ENCODE measurements around the gene FAM171A2. TPM values are rescaled to one million over a fixed set of nuclear protein-coding genes. Genes with fewer than 3 reads are reported as not detected.
A peak's percentile ranks its signal among the peaks of the same experiment; 100 is the strongest.

The FAM171A2 gene
- total and polyA plus RNA-seq, 4 donors = 0.05 to 2.0 (median 0.45) TPM; not detected in 1

GRCh38 chr17:44359458-44360143 lies 4.1 kb downstream of the FAM171A2 start:
- Histone ChIP-seq H3K9me3 (ENCODE audit: control insufficient read depth, low read length) (no peaks in the 10 kb centered on the region), H3K4me3 (ENCODE audit: low read length in 2 of 2) (no peak overlapping the region), H3K36me3 (ENCODE audit: control insufficient read depth in 1 of 2, insufficient read depth in 2 of 2, low read length in 1 of 2) (no peaks in the 10 kb centered on the region), H3K27me3 (ENCODE audit: control insufficient read depth in 1 of 2, insufficient read depth in 2 of 2, low read length in 1 of 2) (no peaks in the 10 kb centered on the region), H3K4me1 (ENCODE audit: control insufficient read depth in 1 of 2, insufficient read depth in 2 of 2, low read length in 2 of 2) (no peaks in the 10 kb centered on the region), H3K27ac (ENCODE audit: low read depth in 1 of 2, low read length in 2 of 2) (no peak overlapping the region)
- ATAC-seq (ENCODE audit: low FRiP score) (no peak), DNase-seq (peak; percentile 44 to 64)
- intact Hi-C loops (cut with DNase I) = no loop called here
- WGBS, 2 donors = 80 to 84% methylated on average over 8 to 14 of the region's 14 CpGs

- no peaks in the 10 kb centered on the region for H3K36me3 ChIP-seq (ENCODE audit: control insufficient read depth in 1 of 2, insufficient read depth in 2 of 2, low read length in 1 of 2)
- DNase-seq = no peak
- intact Hi-C loops (cut with DNase I) = no loop called here
- no peaks in the 10 kb centered on the region for H3K27me3 ChIP-seq (ENCODE audit: control insufficient read depth in 1 of 2, insufficient read depth in 2 of 2, low read length in 1 of 2)
- 77 to 79% methylated on average over 6 of the region's 6 CpGs for WGBS, 2 donors
- ATAC-seq (ENCODE audit: low FRiP score) = no peak
- no peaks in the 10 kb centered on the region for H3K4me1 ChIP-seq (ENCODE audit: control insufficient read depth in 1 of 2, insufficient read depth in 2 of 2, low read length in 2 of 2)
- no peak overlapping the region for H3K4me3 ChIP-seq (ENCODE audit: low read length in 2 of 2)
- no peaks in the 10 kb centered on the region for H3K9me3 ChIP-seq (ENCODE audit: control insufficient read depth, low read length)
- H3K27ac ChIP-seq (ENCODE audit: low read depth in 1 of 2, low read length in 2 of 2) = no peak overlapping the region
Measured at GRCh38 chr17:44359006-44359405, 4.6 kb downstream of the FAM171A2 start.

- 91% methylated on average over 9 of the region's 9 CpGs for WGBS, 2 donors
Measured at GRCh38 chr17:44358066-44358465, 5.6 kb downstream of the FAM171A2 start.

GRCh38 chr17:44356241-44356640 lies 7.4 kb downstream of the FAM171A2 start:
- intact Hi-C loops (cut with DNase I) = no loop called here
- ATAC-seq (ENCODE audit: low FRiP score) (no peak), DNase-seq (peak in 1 of 2 donors; percentile 38)
- 88 to 92% methylated on average over 11 of the region's 11 CpGs for whole genome bisulfite sequencing, 2 donors
- Histone ChIP-seq H3K4me3 (ENCODE audit: low read length in 2 of 2) (no peak overlapping the region), H3K27ac (ENCODE audit: low read depth in 1 of 2, low read length in 2 of 2) (no peak overlapping the region), H3K36me3 (ENCODE audit: control insufficient read depth in 1 of 2, insufficient read depth in 2 of 2, low read length in 1 of 2) (no peaks in the 10 kb centered on the region), H3K4me1 (ENCODE audit: control insufficient read depth in 1 of 2, insufficient read depth in 2 of 2, low read length in 2 of 2) (no peaks in the 10 kb centered on the region), H3K9me3 (ENCODE audit: control insufficient read depth, low read length) (no peaks in the 10 kb centered on the region), H3K27me3 (ENCODE audit: control insufficient read depth in 1 of 2, insufficient read depth in 2 of 2, low read length in 1 of 2) (no peaks in the 10 kb centered on the region)

More at GRCh38 chr17:44358066-44358465, 5.6 kb downstream of the FAM171A2 start:
- Histone ChIP-seq H3K9me3 (ENCODE audit: control insufficient read depth, low read length) (no peaks in the 10 kb centered on the region), H3K4me1 (ENCODE audit: control insufficient read depth in 1 of 2, insufficient read depth in 2 of 2, low read length in 2 of 2) (no peaks in the 10 kb centered on the region), H3K4me3 (ENCODE audit: low read length in 2 of 2) (no peak overlapping the region), H3K27me3 (ENCODE audit: control insufficient read depth in 1 of 2, insufficient read depth in 2 of 2, low read length in 1 of 2) (no peaks in the 10 kb centered on the region), H3K36me3 (ENCODE audit: control insufficient read depth in 1 of 2, insufficient read depth in 2 of 2, low read length in 1 of 2) (no peaks in the 10 kb centered on the region), H3K27ac (ENCODE audit: low read depth in 1 of 2, low read length in 2 of 2) (no peak overlapping the region)
- intact Hi-C loops (cut with DNase I) = no loop called here
- DNase-seq = no peak
- ATAC-seq (ENCODE audit: low FRiP score) = no peak

- peak in 1 of 2 donors; percentile 72 for DNase-seq
- 89 to 90% methylated on average over 17 of the region's 17 CpGs for WGBS, 2 donors
- H3K4me1 ChIP-seq (ENCODE audit: control insufficient read depth in 1 of 2, insufficient read depth in 2 of 2, low read length in 2 of 2) = no peaks in the 10 kb centered on the region
- no peak overlapping the region for H3K4me3 ChIP-seq (ENCODE audit: low read length in 2 of 2)
- no peak overlapping the region for H3K27ac ChIP-seq (ENCODE audit: low read depth in 1 of 2, low read length in 2 of 2)
- ATAC-seq (ENCODE audit: low FRiP score) = no peak
- intact Hi-C loops (cut with DNase I) = no loop called here
- no peaks in the 10 kb centered on the region for H3K9me3 ChIP-seq (ENCODE audit: control insufficient read depth, low read length)
- no peaks in the 10 kb centered on the region for H3K27me3 ChIP-seq (ENCODE audit: control insufficient read depth in 1 of 2, insufficient read depth in 2 of 2, low read length in 1 of 2)
- no peaks in the 10 kb centered on the region for H3K36me3 ChIP-seq (ENCODE audit: control insufficient read depth in 1 of 2, insufficient read depth in 2 of 2, low read length in 1 of 2)
Measured at GRCh38 chr17:44355642-44356099, 8.0 kb downstream of the FAM171A2 start.

- no peak overlapping the region for H3K4me3 ChIP-seq (ENCODE audit: low read length in 2 of 2)
- no peak overlapping the region for H3K27ac ChIP-seq (ENCODE audit: low read depth in 1 of 2, low read length in 2 of 2)
- no peaks in the 10 kb centered on the region for H3K9me3 ChIP-seq (ENCODE audit: control insufficient read depth, low read length)
- 48 to 66% methylated on average over 64 to 77 of the region's 77 CpGs for WGBS, 2 donors
- H3K4me1 ChIP-seq (ENCODE audit: control insufficient read depth in 1 of 2, insufficient read depth in 2 of 2, low read length in 2 of 2) = no peaks in the 10 kb centered on the region
- ATAC-seq (ENCODE audit: low FRiP score) = no peak
- no peaks in the 10 kb centered on the region for H3K27me3 ChIP-seq (ENCODE audit: control insufficient read depth in 1 of 2, insufficient read depth in 2 of 2, low read length in 1 of 2)
- no peaks in the 10 kb centered on the region for H3K36me3 ChIP-seq (ENCODE audit: control insufficient read depth in 1 of 2, insufficient read depth in 2 of 2, low read length in 1 of 2)
- intact Hi-C loops (cut with DNase I) = no loop called here
- peak in 1 of 2 donors; percentile 9 for DNase-seq
Measured at GRCh38 chr17:44354582-44355561, 8.8 kb downstream of the FAM171A2 start.

- H3K4me1 ChIP-seq (ENCODE audit: control insufficient read depth in 1 of 2, insufficient read depth in 2 of 2, low read length in 2 of 2) = no peaks in the 10 kb centered on the region
- intact Hi-C loops (cut with DNase I) = no loop called here
- WGBS, 2 donors = 32 to 61% methylated on average over 82 to 98 of the region's 98 CpGs
- DNase-seq = peak; percentile 46 to 78
- no peak overlapping the region for H3K27ac ChIP-seq (ENCODE audit: low read depth in 1 of 2, low read length in 2 of 2)
- no peak for ATAC-seq (ENCODE audit: low FRiP score)
- H3K27me3 ChIP-seq (ENCODE audit: control insufficient read depth in 1 of 2, insufficient read depth in 2 of 2, low read length in 1 of 2) = no peaks in the 10 kb centered on the region
- H3K4me3 ChIP-seq (ENCODE audit: low read length in 2 of 2) = no peak overlapping the region
- no peaks in the 10 kb centered on the region for H3K9me3 ChIP-seq (ENCODE audit: control insufficient read depth, low read length)
- H3K36me3 ChIP-seq (ENCODE audit: control insufficient read depth in 1 of 2, insufficient read depth in 2 of 2, low read length in 1 of 2) = no peaks in the 10 kb centered on the region
Measured at GRCh38 chr17:44353672-44354331, 9.9 kb downstream of the FAM171A2 start.

GRCh38 chr17:44352828-44353671 lies 10.6 kb downstream of the FAM171A2 start:
- no peak overlapping the region for H3K4me3 ChIP-seq (ENCODE audit: low read length in 2 of 2)
- H3K36me3 ChIP-seq (ENCODE audit: control insufficient read depth in 1 of 2, insufficient read depth in 2 of 2, low read length in 1 of 2) = no peaks in the 10 kb centered on the region
- DNase-seq (peak in 1 of 2 donors; percentile 43), ATAC-seq (ENCODE audit: low FRiP score) (no peak)
- no peaks in the 10 kb centered on the region for H3K9me3 ChIP-seq (ENCODE audit: control insufficient read depth, low read length)
- WGBS, 2 donors = 56 to 72% methylated on average over 19 to 22 of the region's 22 CpGs
- no peak overlapping the region for H3K27ac ChIP-seq (ENCODE audit: low read depth in 1 of 2, low read length in 2 of 2)
- H3K27me3 ChIP-seq (ENCODE audit: control insufficient read depth in 1 of 2, insufficient read depth in 2 of 2, low read length in 1 of 2) = no peaks in the 10 kb centered on the region
- H3K4me1 ChIP-seq (ENCODE audit: control insufficient read depth in 1 of 2, insufficient read depth in 2 of 2, low read length in 2 of 2) = no peaks in the 10 kb centered on the region
- intact Hi-C loops (cut with DNase I) = no loop called here

All from aorta (tissue), 5 donors.